GM23338 (cell line): ENCODE data around the gene TSPAN3. TPM values are rescaled to one million over a fixed set of nuclear protein-coding genes. Genes with fewer than 3 reads are reported as not detected.

Experiments used
- ATAC-seq: fragments of 200-7000 bp; cut with Tn5 transposase; 3 replicates; pipeline ENCODE4 v1.9.1; 2020
- DNase-seq: peaks from one replicate; pipeline ENCODE4 v3.0.0-alpha.2; 2015; ENCODE audit warnings: low spot score
- H2AFZ ChIP-seq: fragments of 200-600 bp; sonication (generic); 2 replicates; pipeline ENCODE4 v1.8.0; 2016; ENCODE audit warnings: antibody characterized with exemption, mild to moderate bottlenecking, moderate library complexity
- H3F3A ChIP-seq: fragments of 200-600 bp; sonication (generic); replicated peaks from 2 replicates; pipeline ENCODE4 v1.8.0; 2017; ENCODE audit warnings: antibody characterized with exemption, mixed run types, low read depth
- H3K27ac ChIP-seq: fragments of 200-600 bp; sonication (generic); 2 replicates; pipeline ENCODE4 v1.6.1; 2016; ENCODE audit warnings: low read depth
- H3K27me3 ChIP-seq: fragments of 200-600 bp; sonication (generic); 2 replicates; pipeline ENCODE4 v1.8.0; 2016; ENCODE audit warnings: mild to moderate bottlenecking, mixed run types, moderate library complexity; ENCODE audit not compliant: insufficient read depth
- H3K36me3 ChIP-seq: fragments of 200-600 bp; sonication (generic); 2 replicates; pipeline ENCODE4 v1.8.0; 2016; ENCODE audit warnings: mild to moderate bottlenecking; ENCODE audit not compliant: insufficient read depth
- H3K4me1 ChIP-seq: fragments of 200-600 bp; sonication (generic); 2 replicates; pipeline ENCODE4 v1.8.0; 2016; ENCODE audit warnings: mild to moderate bottlenecking, moderate library complexity; ENCODE audit not compliant: insufficient read depth
- H3K4me2 ChIP-seq: fragments of 200-600 bp; sonication (generic); 2 replicates; pipeline ENCODE4 v1.7.1; 2017; ENCODE audit warnings: mixed run types
- H3K4me3 ChIP-seq: fragments of 200-600 bp; sonication (generic); 2 replicates; pipeline ENCODE4 v1.6.1; 2016; ENCODE audit warnings: mixed run types
- H3K79me2 ChIP-seq: fragments of 200-600 bp; sonication (generic); replicated peaks from 2 replicates; pipeline ENCODE4 v1.8.0; 2017; ENCODE audit warnings: mild to moderate bottlenecking; ENCODE audit not compliant: insufficient read depth
- H3K9me2 ChIP-seq: fragments of 200-600 bp; sonication (generic); 2 replicates; pipeline ENCODE4 v1.8.0; 2017; ENCODE audit not compliant: insufficient read depth
- H4K20me1 ChIP-seq: fragments of 200-600 bp; sonication (generic); replicated peaks from 2 replicates; pipeline ENCODE4 v1.8.0; 2017; ENCODE audit warnings: mild to moderate bottlenecking; ENCODE audit not compliant: insufficient read depth
- H3K27ac Mint-ChIP-seq: 2 replicates; pipeline ENCODE4 v1.8.0; 2020; ENCODE audit warnings: inconsistent platforms, mild to moderate bottlenecking, moderate library complexity, mixed read lengths
- H3K27me3 Mint-ChIP-seq: 3 replicates; pipeline ENCODE4 v1.8.0; 2022; ENCODE audit warnings: low read depth, mild to moderate bottlenecking, moderate library complexity, mixed read lengths, inconsistent platforms; ENCODE audit not compliant: insufficient read depth, poor library complexity
- H3K36me3 Mint-ChIP-seq: 3 replicates; pipeline ENCODE4 v1.8.0; 2021; ENCODE audit warnings: low read depth, mild to moderate bottlenecking, inconsistent platforms, moderate library complexity, mixed read lengths
- H3K4me1 Mint-ChIP-seq: 3 replicates; pipeline ENCODE4 v1.8.0; 2020; ENCODE audit warnings: mild to moderate bottlenecking, inconsistent platforms, mixed read lengths
- H3K4me3 Mint-ChIP-seq: 3 replicates; pipeline ENCODE4 v1.8.0; 2021; ENCODE audit warnings: moderate library complexity, mild to moderate bottlenecking, inconsistent platforms, mixed read lengths
- H3K9me3 Mint-ChIP-seq: 3 replicates; pipeline ENCODE4 v1.8.0; 2020; ENCODE audit warnings: moderate library complexity, mild to moderate bottlenecking, inconsistent platforms, mixed read lengths
- CREB1 ChIP-seq: fragments of 250-450 bp; sonication (Bioruptor Pico); IDR thresholded peaks from 2 replicates; pipeline ENCODE4 v1.5.0; 2020; ENCODE audit warnings: low read depth, mild to moderate bottlenecking, moderate library complexity
- NANOG ChIP-seq: IDR thresholded peaks from 2 replicates; pipeline ENCODE4 v1.6.1; 2016; ENCODE audit warnings: antibody characterized with exemption, borderline replicate concordance
- POLR2AphosphoS5 ChIP-seq: IDR thresholded peaks from 2 replicates; pipeline ENCODE4 v1.6.1; 2016; ENCODE audit warnings: antibody characterized with exemption, low read depth
- STAT1 ChIP-seq: IDR thresholded peaks from one replicate; pipeline ENCODE4 v1.6.1; 2016; ENCODE audit warnings: antibody characterized with exemption; ENCODE audit not compliant: unreplicated experiment
- ZNF331 ChIP-seq: fragments of 250-450 bp; sonication (Bioruptor Pico); IDR thresholded peaks from 2 replicates; pipeline ENCODE4 v1.5.0; 2020; ENCODE audit warnings: low read depth, mild to moderate bottlenecking, moderate library complexity
- polyA plus RNA-seq: library from polyadenylated mRNA; unstranded; fragments of >200 nt; fragmentation: Nextera tagmentation; extraction: Ambion mirVana; gene quantifications from 2 replicates; pipeline ENCODE4 v1.2.1, GENCODE V29; 2016
- total RNA-seq: library from RNA; depleted of rRNA; stranded (reverse); fragments of >200 nt; shearing (Covaris generic); gene quantifications from 2 replicates; pipeline ENCODE4 v1.2.3, GENCODE V29; 2014
- TF ChIP-seq, protein P1 (sequence below), 2 experiments: fragments of 200-600 bp in 1 of 2; sonication (generic) in 1 of 2; conservative IDR thresholded peaks; 2 replicates each; pipeline versions ENCODE4 v1.5.1 to v1.6.1; 2016 to 2017; ENCODE audit warnings: antibody characterized with exemption in 2 of 2, low read depth in 2 of 2, mild to moderate bottlenecking in 2 of 2, moderate library complexity in 1 of 2
- TF ChIP-seq, protein P2 (sequence below): IDR thresholded peaks from one replicate; pipeline ENCODE4 v1.6.1; 2018; ENCODE audit warnings: antibody characterized with exemption; ENCODE audit not compliant: unreplicated experiment
- TF ChIP-seq, protein P3 (sequence below): IDR thresholded peaks from 2 replicates; pipeline ENCODE4 v1.6.1; 2016; ENCODE audit warnings: antibody characterized with exemption

The TSPAN3 gene
- total and polyA plus RNA-seq, 2 experiments from 2014 or later, result 72.5 to 159 TPM

DNA sequence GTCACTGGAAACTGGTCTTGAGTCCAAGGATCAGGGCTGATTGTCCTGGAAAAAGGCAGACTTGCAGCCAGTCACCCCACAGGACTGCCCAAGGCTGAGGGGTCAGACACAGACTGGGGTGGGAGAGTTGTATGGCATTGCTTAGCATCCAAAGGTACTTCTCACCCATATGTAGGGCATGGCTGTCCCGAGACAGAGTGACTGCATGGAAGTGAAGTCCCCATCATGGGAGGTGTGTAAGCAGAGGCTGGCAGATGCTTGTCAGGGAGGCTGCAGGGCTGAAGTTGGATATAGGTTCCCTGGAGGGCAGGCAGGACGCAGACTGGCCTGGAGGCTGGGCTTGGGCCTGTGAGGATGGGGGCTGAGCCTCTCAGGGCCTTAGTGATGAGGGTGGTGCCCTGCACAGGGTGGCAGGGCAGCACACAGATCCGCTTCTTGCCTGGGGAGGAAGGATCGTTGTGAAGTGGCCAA is 44.9 kb downstream of the TSPAN3 start (continued):
- TF ChIP-seq STAT1, result no peak
- TF ChIP-seq CREB1, result no peak
- TF ChIP-seq POLR2AphosphoS5, result no peak
- TF ChIP-seq, protein P1, sequence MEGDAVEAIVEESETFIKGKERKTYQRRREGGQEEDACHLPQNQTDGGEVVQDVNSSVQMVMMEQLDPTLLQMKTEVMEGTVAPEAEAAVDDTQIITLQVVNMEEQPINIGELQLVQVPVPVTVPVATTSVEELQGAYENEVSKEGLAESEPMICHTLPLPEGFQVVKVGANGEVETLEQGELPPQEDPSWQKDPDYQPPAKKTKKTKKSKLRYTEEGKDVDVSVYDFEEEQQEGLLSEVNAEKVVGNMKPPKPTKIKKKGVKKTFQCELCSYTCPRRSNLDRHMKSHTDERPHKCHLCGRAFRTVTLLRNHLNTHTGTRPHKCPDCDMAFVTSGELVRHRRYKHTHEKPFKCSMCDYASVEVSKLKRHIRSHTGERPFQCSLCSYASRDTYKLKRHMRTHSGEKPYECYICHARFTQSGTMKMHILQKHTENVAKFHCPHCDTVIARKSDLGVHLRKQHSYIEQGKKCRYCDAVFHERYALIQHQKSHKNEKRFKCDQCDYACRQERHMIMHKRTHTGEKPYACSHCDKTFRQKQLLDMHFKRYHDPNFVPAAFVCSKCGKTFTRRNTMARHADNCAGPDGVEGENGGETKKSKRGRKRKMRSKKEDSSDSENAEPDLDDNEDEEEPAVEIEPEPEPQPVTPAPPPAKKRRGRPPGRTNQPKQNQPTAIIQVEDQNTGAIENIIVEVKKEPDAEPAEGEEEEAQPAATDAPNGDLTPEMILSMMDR (conservative IDR thresholded peaks at IDR 0.05; ENCODE audit: low read depth in 2 of 2), result no peak
- TF ChIP-seq, protein P2, sequence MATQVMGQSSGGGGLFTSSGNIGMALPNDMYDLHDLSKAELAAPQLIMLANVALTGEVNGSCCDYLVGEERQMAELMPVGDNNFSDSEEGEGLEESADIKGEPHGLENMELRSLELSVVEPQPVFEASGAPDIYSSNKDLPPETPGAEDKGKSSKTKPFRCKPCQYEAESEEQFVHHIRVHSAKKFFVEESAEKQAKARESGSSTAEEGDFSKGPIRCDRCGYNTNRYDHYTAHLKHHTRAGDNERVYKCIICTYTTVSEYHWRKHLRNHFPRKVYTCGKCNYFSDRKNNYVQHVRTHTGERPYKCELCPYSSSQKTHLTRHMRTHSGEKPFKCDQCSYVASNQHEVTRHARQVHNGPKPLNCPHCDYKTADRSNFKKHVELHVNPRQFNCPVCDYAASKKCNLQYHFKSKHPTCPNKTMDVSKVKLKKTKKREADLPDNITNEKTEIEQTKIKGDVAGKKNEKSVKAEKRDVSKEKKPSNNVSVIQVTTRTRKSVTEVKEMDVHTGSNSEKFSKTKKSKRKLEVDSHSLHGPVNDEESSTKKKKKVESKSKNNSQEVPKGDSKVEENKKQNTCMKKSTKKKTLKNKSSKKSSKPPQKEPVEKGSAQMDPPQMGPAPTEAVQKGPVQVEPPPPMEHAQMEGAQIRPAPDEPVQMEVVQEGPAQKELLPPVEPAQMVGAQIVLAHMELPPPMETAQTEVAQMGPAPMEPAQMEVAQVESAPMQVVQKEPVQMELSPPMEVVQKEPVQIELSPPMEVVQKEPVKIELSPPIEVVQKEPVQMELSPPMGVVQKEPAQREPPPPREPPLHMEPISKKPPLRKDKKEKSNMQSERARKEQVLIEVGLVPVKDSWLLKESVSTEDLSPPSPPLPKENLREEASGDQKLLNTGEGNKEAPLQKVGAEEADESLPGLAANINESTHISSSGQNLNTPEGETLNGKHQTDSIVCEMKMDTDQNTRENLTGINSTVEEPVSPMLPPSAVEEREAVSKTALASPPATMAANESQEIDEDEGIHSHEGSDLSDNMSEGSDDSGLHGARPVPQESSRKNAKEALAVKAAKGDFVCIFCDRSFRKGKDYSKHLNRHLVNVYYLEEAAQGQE, result no peak
- no peak for TF ChIP-seq ZNF331 (CRISPR knock-in tag)

DNA sequence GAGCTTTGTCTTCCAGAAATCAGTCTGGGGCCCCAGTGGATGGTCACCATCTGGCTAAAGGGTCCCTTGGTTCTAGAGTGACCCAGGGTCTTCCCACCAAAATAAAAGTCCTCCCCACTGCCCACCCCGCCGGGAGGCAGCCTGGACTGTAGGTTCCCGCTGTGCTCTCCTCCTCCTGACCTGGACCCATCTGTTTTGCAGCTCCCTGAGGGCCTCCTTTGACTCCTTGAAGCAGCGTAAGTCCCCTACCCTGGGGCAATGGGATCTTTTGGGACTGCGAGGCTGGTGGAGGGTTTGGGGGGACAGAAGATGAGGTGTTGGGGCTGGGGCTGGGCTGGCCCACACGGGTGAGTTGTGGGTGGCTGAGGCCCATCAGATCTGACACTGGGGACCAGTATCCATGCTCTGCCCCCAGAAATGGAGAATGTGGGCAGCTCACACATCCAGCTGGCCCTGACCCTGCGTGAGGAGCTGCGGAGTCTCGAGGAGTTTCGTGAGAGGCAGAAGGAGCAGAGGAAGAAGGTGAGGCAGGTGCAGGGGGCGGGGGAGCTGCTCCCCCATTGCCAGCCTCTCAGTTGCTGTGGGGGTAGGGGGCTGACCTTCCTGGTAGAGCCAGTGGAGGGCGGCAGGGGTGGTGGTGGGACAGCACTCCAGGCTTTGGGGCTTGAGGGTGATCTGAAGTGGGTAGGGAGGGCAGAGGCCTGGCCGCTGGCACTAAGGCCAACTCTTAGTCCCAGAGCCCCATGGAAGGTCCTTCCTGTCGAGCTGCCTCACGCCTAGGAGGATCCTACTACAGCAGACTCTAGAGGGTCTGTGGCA is 45.6 kb downstream of the TSPAN3 start:
- Mint-ChIP-seq H3K27ac (no peak overlapping the region), H3K4me3 (no peak overlapping the region)
- TF ChIP-seq, protein P3, sequence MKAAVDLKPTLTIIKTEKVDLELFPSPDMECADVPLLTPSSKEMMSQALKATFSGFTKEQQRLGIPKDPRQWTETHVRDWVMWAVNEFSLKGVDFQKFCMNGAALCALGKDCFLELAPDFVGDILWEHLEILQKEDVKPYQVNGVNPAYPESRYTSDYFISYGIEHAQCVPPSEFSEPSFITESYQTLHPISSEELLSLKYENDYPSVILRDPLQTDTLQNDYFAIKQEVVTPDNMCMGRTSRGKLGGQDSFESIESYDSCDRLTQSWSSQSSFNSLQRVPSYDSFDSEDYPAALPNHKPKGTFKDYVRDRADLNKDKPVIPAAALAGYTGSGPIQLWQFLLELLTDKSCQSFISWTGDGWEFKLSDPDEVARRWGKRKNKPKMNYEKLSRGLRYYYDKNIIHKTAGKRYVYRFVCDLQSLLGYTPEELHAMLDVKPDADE, result no peak
- TF ChIP-seq NANOG, result no peak
- TF ChIP-seq, protein P1 (conservative IDR thresholded peaks at IDR 0.05; ENCODE audit: low read depth in 2 of 2), result no peak
- no peak for TF ChIP-seq ZNF331 (CRISPR knock-in tag)

More for the DNA sequence above, 45.6 kb downstream of the TSPAN3 start:
- Mint-ChIP-seq H3K9me3 (no peaks in the 10 kb centered on the region; the same call in 2 of the 3 replicates), H3K4me1 (peaks cover 3% of the 10 kb centered on the region; the same call in 2 of the 3 replicates), H3K36me3 (no peaks in the 10 kb centered on the region; the same call in 2 of the 3 replicates), H3K27me3 (peaks cover 28% of the 10 kb centered on the region)
- no peak overlapping the region for H3K4me2 ChIP-seq
- DNase-seq (no peak), ATAC-seq (no peak)
- H3K79me2 ChIP-seq, result no peaks in the 10 kb centered on the region
- no peak overlapping the region for H2AFZ ChIP-seq
- no peaks in the 10 kb centered on the region; the same call in 1 of the 2 replicates for H3K4me1 ChIP-seq
- H3K36me3 ChIP-seq, result no peaks in the 10 kb centered on the region
- no peak overlapping the region for H3K27ac ChIP-seq
- H3K9me2 ChIP-seq, result no peaks in the 10 kb centered on the region
- no peaks in the 10 kb centered on the region for H3F3A ChIP-seq
- no peak overlapping the region for H3K4me3 ChIP-seq
- no peaks in the 10 kb centered on the region for H4K20me1 ChIP-seq
- H3K27me3 ChIP-seq, result 0 out of 2 replicates have a peak, but pooled peaks cover 4% of the 10 kb centered on the region
